ACC112 (cell line): ENCODE measurements around the gene ANKRD53.

Experiments
- H2AFZ ChIP-seq: fragments of 200-600 bp; sonication (generic); one replicate; pipeline ENCODE4 v1.6.0; 2017; ENCODE audit warnings: antibody characterized with exemption, low read length; ENCODE audit not compliant: unreplicated experiment
- H3K27ac ChIP-seq: fragments of 200-600 bp; sonication (generic); 2 replicates; pipeline ENCODE4 v1.5.1; 2014; ENCODE audit warnings: low read depth, mild to moderate bottlenecking, antibody characterized with exemption, low read length, moderate library complexity
- H3K27me3 ChIP-seq: fragments of 200-600 bp; sonication (generic); 2 replicates; pipeline ENCODE4 v1.6.1; 2014; ENCODE audit warnings: mild to moderate bottlenecking, antibody characterized with exemption, low read length, moderate library complexity, mixed read lengths; ENCODE audit not compliant: insufficient read depth
- H3K36me3 ChIP-seq: fragments of 200-600 bp; sonication (generic); 2 replicates; pipeline ENCODE4 v1.6.1; 2016; ENCODE audit warnings: mild to moderate bottlenecking, antibody characterized with exemption, low read length, moderate library complexity, mixed read lengths; ENCODE audit not compliant: insufficient read depth
- H3K4me1 ChIP-seq: fragments of 200-600 bp; sonication (generic); one replicate; pipeline ENCODE4 v1.6.1; 2016; ENCODE audit warnings: low read length, mixed read lengths; ENCODE audit not compliant: insufficient read depth, unreplicated experiment, control insufficient read depth
- H3K4me3 ChIP-seq: fragments of 200-600 bp; sonication (generic); 2 replicates; pipeline ENCODE4 v1.5.1; 2014; ENCODE audit warnings: mild to moderate bottlenecking, low read depth, low read length
- H3K79me2 ChIP-seq: fragments of 200-600 bp; sonication (generic); one replicate; pipeline ENCODE4 v1.6.0; 2016; ENCODE audit warnings: low read length; ENCODE audit not compliant: control insufficient read depth, unreplicated experiment, insufficient read depth

ANKRD53 gene

DNA sequence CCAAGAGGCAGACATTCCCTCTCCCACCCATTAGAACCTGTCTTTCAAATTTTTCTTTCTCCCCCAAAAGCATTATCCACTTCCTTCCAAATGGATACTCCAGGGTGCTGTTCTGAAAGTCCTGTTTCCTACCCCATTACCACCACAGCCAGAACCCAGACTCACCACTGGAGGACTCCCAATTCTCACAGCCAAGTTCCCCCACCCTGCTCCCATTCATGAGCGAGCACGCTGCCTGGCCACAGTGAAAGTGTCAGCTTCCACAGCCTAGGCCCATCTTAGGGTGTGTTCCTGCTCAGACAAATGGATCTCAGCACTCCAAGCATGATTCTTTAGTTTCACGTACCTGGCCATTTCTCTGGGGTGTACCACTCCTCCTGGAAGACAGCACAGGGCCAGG lies 3.8 kb upstream of the ANKRD53 start:
- peaks cover 11% of the 10 kb centered on the region; the same call in 1 of the 2 replicates for H3K27me3 ChIP-seq
- no peak overlapping the region for H2AFZ ChIP-seq
- H3K4me1 ChIP-seq: peaks cover 13% of the 10 kb centered on the region
- no peak overlapping the region for H3K27ac ChIP-seq
- no peaks in the 10 kb centered on the region for H3K36me3 ChIP-seq
- no peaks in the 10 kb centered on the region for H3K79me2 ChIP-seq
- no peak overlapping the region for H3K4me3 ChIP-seq

DNA sequence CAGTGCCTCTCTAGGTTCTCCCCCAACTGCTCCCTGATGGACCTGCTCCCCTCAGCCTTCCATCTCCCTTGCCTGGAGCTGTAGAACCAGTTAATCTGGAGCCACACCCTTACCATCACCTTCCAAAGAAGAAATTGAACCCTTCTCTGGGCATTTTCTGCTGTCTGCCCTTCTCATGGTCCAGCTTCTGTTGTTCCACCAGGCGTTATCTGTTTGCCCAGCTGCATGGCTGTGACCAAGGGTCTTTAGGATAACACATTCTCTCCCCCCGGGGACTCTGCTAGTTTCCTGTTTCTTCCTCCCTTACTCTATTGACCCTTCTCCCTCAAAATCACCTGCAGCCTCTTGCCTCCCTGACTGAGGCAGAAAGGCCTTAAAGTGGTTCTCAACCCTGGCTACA lies 3.2 kb upstream of the ANKRD53 start:
- Histone ChIP-seq H2AFZ (no peak overlapping the region), H3K79me2 (no peaks in the 10 kb centered on the region), H3K27ac (no peak overlapping the region), H3K36me3 (no peaks in the 10 kb centered on the region), H3K4me3 (no peak overlapping the region), H3K4me1 (peaks cover 13% of the 10 kb centered on the region), H3K27me3 (peaks cover 8% of the 10 kb centered on the region; the same call in 1 of the 2 replicates)

GRCh38 chr2:70977605-70978205 lies 725 bp upstream of the ANKRD53 start:
- H3K79me2 ChIP-seq: no peaks in the 10 kb centered on the region
- peak overlapping the region; percentile 80 for H3K4me3 ChIP-seq
- peak overlapping the region; percentile 86 for H3K27ac ChIP-seq
- H3K27me3 ChIP-seq: no peaks in the 10 kb centered on the region
- H3K36me3 ChIP-seq: no peaks in the 10 kb centered on the region
- no peak overlapping the region for H2AFZ ChIP-seq
- H3K4me1 ChIP-seq: peaks cover 13% of the 10 kb centered on the region

- no peaks in the 10 kb centered on the region for H3K79me2 ChIP-seq
- H3K4me1 ChIP-seq: peaks cover 13% of the 10 kb centered on the region
- no peaks in the 10 kb centered on the region for H3K27me3 ChIP-seq
- H3K4me3 ChIP-seq: peak overlapping the region; percentile 80
- peak overlapping the region; percentile 54 for H2AFZ ChIP-seq
- no peaks in the 10 kb centered on the region for H3K36me3 ChIP-seq
- H3K27ac ChIP-seq: no peak overlapping the region
Observed at GRCh38 chr2:70979180-70979488, 704 bp downstream of the ANKRD53 start.

DNA sequence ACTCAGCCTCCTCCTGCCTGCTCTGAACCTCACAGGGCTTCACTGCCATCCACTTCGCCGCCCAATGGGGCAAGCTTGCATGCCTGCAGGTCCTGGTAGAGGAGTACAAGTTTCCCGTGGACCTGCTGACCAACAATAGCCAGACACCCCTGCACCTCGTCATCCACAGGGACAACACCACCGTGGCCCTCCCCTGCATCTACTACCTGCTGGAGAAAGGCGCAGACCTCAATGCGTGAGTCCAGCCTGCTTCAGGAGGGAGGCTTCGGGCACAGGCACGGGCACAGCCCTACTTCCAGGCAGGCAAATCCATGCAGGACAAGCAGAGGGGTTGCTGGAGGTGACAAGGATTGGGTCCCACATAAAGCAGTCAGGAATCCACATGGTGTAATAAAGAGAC lies 1.2 kb downstream of the ANKRD53 start:
- Histone ChIP-seq H3K27me3 (no peaks in the 10 kb centered on the region), H3K4me3 (no peak overlapping the region), H2AFZ (no peak overlapping the region), H3K4me1 (peaks cover 13% of the 10 kb centered on the region), H3K27ac (no peak overlapping the region), H3K36me3 (no peaks in the 10 kb centered on the region), H3K79me2 (no peaks in the 10 kb centered on the region)

GRCh38 chr2:70981421-70981820 lies 3.0 kb downstream of the ANKRD53 start:
- Histone ChIP-seq H3K79me2 (no peaks in the 10 kb centered on the region), H3K36me3 (peaks cover 5% of the 10 kb centered on the region; the same call in 1 of the 2 replicates), H3K27ac (no peak overlapping the region), H3K27me3 (no peaks in the 10 kb centered on the region), H2AFZ (no peak overlapping the region), H3K4me1 (peaks cover 11% of the 10 kb centered on the region), H3K4me3 (no peak overlapping the region)

- peaks cover 8% of the 10 kb centered on the region for H3K4me1 ChIP-seq
- peaks cover 5% of the 10 kb centered on the region; the same call in 1 of the 2 replicates for H3K36me3 ChIP-seq
- H3K27ac ChIP-seq: no peak overlapping the region
- no peaks in the 10 kb centered on the region for H3K79me2 ChIP-seq
- H2AFZ ChIP-seq: no peak overlapping the region
- no peaks in the 10 kb centered on the region for H3K27me3 ChIP-seq
- no peak overlapping the region for H3K4me3 ChIP-seq
Observed at GRCh38 chr2:70981866-70982810, 3.7 kb downstream of the ANKRD53 start.

DNA sequence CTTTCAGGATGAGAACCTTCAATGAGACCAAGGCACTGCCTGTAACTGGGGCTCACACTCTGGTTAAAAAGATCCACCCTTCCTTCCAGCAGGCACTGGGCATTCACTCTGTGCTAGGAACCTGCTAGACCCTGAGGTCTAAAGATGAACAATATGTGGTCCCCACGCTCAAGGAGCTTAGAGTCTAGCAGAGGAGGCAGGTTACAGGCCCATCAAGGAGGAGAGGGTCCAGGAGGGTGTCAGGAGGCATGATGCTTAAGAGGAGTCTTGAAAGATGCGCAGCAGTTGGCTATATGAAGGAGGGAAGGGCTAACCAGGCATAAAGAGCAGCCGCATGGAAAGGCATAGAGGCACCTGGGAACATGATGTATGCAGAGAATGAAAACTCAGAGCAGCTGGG lies 4.5 kb downstream of the ANKRD53 start:
- Histone ChIP-seq H3K36me3 (peaks cover 5% of the 10 kb centered on the region; the same call in 1 of the 2 replicates), H3K4me1 (peaks cover 5% of the 10 kb centered on the region), H3K4me3 (no peak overlapping the region), H3K27ac (no peak overlapping the region), H3K27me3 (no peaks in the 10 kb centered on the region), H3K79me2 (no peaks in the 10 kb centered on the region), H2AFZ (no peak overlapping the region)

DNA sequence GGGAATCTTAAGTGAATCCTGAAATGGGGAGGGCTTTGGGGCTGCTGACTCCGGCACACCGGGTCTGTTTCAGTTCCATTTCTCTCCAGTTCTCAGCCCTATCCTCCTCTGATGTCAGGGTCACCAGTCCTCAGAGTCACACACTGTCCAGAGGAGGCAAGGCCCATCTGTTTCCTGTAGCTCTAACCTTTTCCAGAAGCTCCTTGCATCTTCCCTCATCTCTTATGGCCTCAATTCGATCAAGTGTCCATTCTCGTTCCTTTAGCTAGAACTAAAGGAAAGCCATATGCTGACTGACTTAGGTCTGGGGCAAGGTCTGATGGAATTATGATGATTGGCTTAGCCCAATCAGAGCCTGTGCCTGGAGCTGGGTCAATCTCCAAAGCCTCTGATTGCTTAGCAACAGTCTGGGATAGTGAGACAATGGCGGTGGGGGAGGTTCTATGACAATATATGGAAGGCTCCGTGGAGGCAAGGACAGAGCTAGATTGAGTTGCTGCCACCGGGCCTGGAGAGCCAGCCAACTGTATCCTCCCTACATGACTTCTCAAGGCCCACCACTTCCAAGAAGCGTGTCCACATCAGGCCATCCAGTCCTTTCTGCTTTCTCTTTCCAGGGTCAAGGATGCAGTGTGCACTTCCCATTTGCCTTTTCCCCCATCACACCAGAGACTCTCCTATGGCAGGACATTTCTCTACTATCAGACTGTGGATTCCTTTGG lies 5.2 kb downstream of the ANKRD53 start:
- no peak overlapping the region for H3K27ac ChIP-seq
- no peak overlapping the region for H3K4me3 ChIP-seq
- H2AFZ ChIP-seq: no peak overlapping the region
- no peaks in the 10 kb centered on the region for H3K27me3 ChIP-seq
- H3K79me2 ChIP-seq: no peaks in the 10 kb centered on the region
- peaks cover 5% of the 10 kb centered on the region; the same call in 1 of the 2 replicates for H3K36me3 ChIP-seq
- H3K4me1 ChIP-seq: peaks cover 5% of the 10 kb centered on the region

GRCh38 chr2:70984228-70984575 lies 5.8 kb downstream of the ANKRD53 start:
- Histone ChIP-seq H3K36me3 (peaks cover 5% of the 10 kb centered on the region; the same call in 1 of the 2 replicates), H3K4me3 (no peak overlapping the region), H3K27ac (no peak overlapping the region), H2AFZ (no peak overlapping the region), H3K27me3 (no peaks in the 10 kb centered on the region), H3K4me1 (peaks cover under 1% of the 10 kb centered on the region), H3K79me2 (no peaks in the 10 kb centered on the region)
